Smooth muscle cell (in vitro differentiated cells): ENCODE data around the gene AGBL4. TPM values are rescaled to one million over a fixed set of nuclear protein-coding genes. Genes with fewer than 3 reads are reported as not detected.

Experiments used
- DNase-seq: peaks from one replicate; lab custom pipeline; 2025; ENCODE audit not compliant: unreplicated experiment; lab: John Stamatoyannopoulos, UW
- H2AFZ ChIP-seq: fragments of 200-600 bp; sonication (generic); 2 replicates; pipeline ENCODE4 v1.6.0; 2016; ENCODE audit warnings: antibody characterized with exemption, low read depth, mild to moderate bottlenecking
- H3F3A ChIP-seq: fragments of 200-600 bp; sonication (generic); 2 replicates; pipeline ENCODE4 v1.6.0; 2017; ENCODE audit warnings: antibody characterized with exemption, low read depth
- H3K27ac ChIP-seq: fragments of 200-600 bp; sonication (generic); 2 replicates; pipeline ENCODE4 v1.5.1; 2016; ENCODE audit warnings: low read depth, mild to moderate bottlenecking
- H3K27me3 ChIP-seq: fragments of 200-600 bp; sonication (generic); 2 replicates; pipeline ENCODE4 v1.6.1; 2016; ENCODE audit warnings: low read depth, mild to moderate bottlenecking
- H3K36me3 ChIP-seq: fragments of 200-600 bp; sonication (generic); 2 replicates; pipeline ENCODE4 v1.5.1; 2016; ENCODE audit warnings: low read depth
- H3K4me1 ChIP-seq: fragments of 200-600 bp; sonication (generic); 2 replicates; pipeline ENCODE4 v1.5.1; 2016; ENCODE audit warnings: low read depth
- H3K4me2 ChIP-seq: fragments of 200-600 bp; sonication (generic); 2 replicates; pipeline ENCODE4 v1.6.0; 2016; ENCODE audit warnings: mild to moderate bottlenecking
- H3K4me3 ChIP-seq: fragments of 200-600 bp; sonication (generic); 2 replicates; pipeline ENCODE4 v1.5.1; 2016; ENCODE audit warnings: mild to moderate bottlenecking
- H3K79me2 ChIP-seq: fragments of 200-600 bp; sonication (generic); 2 replicates; pipeline ENCODE4 v1.6.0; 2016; ENCODE audit warnings: low read depth, mild to moderate bottlenecking
- H3K9ac ChIP-seq: fragments of 200-600 bp; sonication (generic); 2 replicates; pipeline ENCODE4 v1.6.0; 2016; ENCODE audit warnings: low read depth
- H3K9me3 ChIP-seq: fragments of 200-600 bp; sonication (generic); replicated peaks from 2 replicates; pipeline ENCODE4 v1.5.1; 2016; ENCODE audit warnings: low read depth
- H4K20me1 ChIP-seq: fragments of 200-600 bp; sonication (generic); 2 replicates; pipeline ENCODE4 v1.6.0; 2016; ENCODE audit warnings: low read depth
- WGBS: methylation state at CpG from one replicate; pipeline ENCODE4 v1.1.7; 2016; ENCODE audit warnings: low lambda C conversion rate; 5-methylcytosine and 5-hydroxymethylcytosine counted together
- polyA plus RNA-seq: library from polyadenylated mRNA; unstranded; fragments of >200 nt; fragmentation: Nextera tagmentation; extraction: Ambion mirVana; gene quantifications from 2 replicates; pipeline ENCODE4 v1.2.1, GENCODE V29; 2016
- total RNA-seq: library from RNA; depleted of rRNA; stranded (reverse); fragments of >200 nt; gene quantifications from 2 replicates; pipeline ENCODE4 v1.2.3, GENCODE V29; 2014
- TF ChIP-seq, protein P1 (sequence below): fragments of 200-600 bp; sonication (generic); IDR thresholded peaks from 2 replicates; pipeline ENCODE4 v1.5.1; 2017; ENCODE audit warnings: borderline replicate concordance, mild to moderate bottlenecking, antibody characterized with exemption; ENCODE audit not compliant: insufficient read depth, poor library complexity, severe bottlenecking

The AGBL4 gene
- total and polyA plus RNA-seq, 2 experiments from 2014 or later, result 0.29 TPM; not detected in 1

DNA sequence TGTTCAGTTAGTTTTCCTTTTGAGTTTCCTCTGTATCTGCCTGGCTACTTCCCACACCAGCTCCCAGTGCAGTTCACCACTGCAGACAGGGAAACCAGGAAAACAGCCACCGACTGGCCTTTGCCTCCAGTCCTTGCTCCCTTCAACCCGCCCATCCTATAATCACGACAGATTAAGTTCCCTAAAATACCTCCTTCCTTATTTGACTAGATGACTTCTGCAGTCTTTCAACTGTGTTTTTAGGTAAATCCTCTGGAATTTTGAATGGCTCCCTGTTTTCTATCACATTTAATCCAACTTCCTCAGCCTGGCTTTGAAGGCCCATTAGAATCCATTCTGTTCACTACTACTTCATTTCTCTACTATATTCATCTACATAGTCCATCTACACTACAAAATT is 1284.7 kb downstream of the AGBL4 start:
- Histone ChIP-seq H3K27ac (no peak overlapping the region), H3K36me3 (no peaks in the 10 kb centered on the region), H4K20me1 (no peaks in the 10 kb centered on the region), H3F3A (no peaks in the 10 kb centered on the region), H3K27me3 (no peaks in the 10 kb centered on the region), H3K4me3 (no peak overlapping the region), H3K9ac (no peak overlapping the region), H3K9me3 (no peaks in the 10 kb centered on the region), H3K4me1 (no peaks in the 10 kb centered on the region), H3K79me2 (no peaks in the 10 kb centered on the region), H2AFZ (no peak overlapping the region), H3K4me2 (peak overlapping the region; percentile 33)
- 12% methylated on average over 3 of the region's 3 CpGs for WGBS
- TF ChIP-seq, protein P1, sequence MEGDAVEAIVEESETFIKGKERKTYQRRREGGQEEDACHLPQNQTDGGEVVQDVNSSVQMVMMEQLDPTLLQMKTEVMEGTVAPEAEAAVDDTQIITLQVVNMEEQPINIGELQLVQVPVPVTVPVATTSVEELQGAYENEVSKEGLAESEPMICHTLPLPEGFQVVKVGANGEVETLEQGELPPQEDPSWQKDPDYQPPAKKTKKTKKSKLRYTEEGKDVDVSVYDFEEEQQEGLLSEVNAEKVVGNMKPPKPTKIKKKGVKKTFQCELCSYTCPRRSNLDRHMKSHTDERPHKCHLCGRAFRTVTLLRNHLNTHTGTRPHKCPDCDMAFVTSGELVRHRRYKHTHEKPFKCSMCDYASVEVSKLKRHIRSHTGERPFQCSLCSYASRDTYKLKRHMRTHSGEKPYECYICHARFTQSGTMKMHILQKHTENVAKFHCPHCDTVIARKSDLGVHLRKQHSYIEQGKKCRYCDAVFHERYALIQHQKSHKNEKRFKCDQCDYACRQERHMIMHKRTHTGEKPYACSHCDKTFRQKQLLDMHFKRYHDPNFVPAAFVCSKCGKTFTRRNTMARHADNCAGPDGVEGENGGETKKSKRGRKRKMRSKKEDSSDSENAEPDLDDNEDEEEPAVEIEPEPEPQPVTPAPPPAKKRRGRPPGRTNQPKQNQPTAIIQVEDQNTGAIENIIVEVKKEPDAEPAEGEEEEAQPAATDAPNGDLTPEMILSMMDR, result no peak
- no peak for DNase-seq

DNA sequence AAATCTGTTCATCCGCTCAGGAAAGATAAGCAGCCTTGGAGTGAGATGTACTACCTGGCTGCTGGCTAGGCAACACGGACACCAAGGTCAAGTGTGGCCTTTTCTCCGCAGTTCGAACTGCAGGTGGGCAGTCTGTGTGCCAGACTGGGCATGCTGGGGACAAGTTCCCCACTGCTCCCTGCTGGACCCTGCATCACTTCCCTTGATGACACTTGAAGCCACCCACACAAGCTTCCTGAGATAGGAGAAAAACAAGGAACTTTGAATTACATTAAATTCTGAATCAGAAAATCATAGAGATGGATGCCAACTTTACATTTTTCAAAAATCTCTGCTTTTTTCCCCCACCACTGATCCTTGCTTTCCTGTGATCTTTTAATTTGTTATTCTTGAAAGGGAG is 1285.4 kb downstream of the AGBL4 start:
- no peak overlapping the region for H3K4me3 ChIP-seq
- DNase-seq, result no peak
- TF ChIP-seq, protein P1, result no peak

DNA sequence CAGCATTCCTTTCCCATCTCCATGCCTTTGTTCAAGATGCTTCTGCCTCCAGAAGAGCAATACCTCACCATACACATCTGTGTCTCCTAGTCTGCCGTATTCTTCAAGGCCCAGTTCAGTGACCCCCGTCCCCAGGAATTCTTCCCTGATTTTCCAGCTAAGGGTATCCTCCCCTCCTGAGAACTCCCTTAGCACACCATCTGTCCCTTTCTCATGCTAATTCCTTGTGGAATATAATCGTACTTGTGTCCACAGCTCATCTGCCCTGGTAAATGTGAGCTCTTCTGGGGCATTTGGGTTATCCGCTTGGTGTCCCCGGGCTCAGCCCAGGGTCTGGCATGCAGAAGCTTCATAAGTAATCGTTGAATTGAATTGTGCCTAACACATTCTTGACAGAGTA is 1288.0 kb downstream of the AGBL4 start:
- no peaks in the 10 kb centered on the region for H3F3A ChIP-seq
- TF ChIP-seq, protein P1, result no peak
- 91% methylated on average over 6 of the region's 6 CpGs for WGBS

More for the DNA sequence above, 1285.4 kb downstream of the AGBL4 start:
- Histone ChIP-seq H2AFZ (no peak overlapping the region), H3K36me3 (no peaks in the 10 kb centered on the region), H3K79me2 (no peaks in the 10 kb centered on the region), H3K9ac (no peak overlapping the region), H3K27me3 (no peaks in the 10 kb centered on the region), H3K27ac (no peak overlapping the region), H3K4me1 (no peaks in the 10 kb centered on the region), H3K4me2 (no peak overlapping the region), H3F3A (no peaks in the 10 kb centered on the region), H4K20me1 (no peaks in the 10 kb centered on the region), H3K9me3 (no peaks in the 10 kb centered on the region)
- 97% methylated on average over 4 of the region's 4 CpGs for WGBS

DNA sequence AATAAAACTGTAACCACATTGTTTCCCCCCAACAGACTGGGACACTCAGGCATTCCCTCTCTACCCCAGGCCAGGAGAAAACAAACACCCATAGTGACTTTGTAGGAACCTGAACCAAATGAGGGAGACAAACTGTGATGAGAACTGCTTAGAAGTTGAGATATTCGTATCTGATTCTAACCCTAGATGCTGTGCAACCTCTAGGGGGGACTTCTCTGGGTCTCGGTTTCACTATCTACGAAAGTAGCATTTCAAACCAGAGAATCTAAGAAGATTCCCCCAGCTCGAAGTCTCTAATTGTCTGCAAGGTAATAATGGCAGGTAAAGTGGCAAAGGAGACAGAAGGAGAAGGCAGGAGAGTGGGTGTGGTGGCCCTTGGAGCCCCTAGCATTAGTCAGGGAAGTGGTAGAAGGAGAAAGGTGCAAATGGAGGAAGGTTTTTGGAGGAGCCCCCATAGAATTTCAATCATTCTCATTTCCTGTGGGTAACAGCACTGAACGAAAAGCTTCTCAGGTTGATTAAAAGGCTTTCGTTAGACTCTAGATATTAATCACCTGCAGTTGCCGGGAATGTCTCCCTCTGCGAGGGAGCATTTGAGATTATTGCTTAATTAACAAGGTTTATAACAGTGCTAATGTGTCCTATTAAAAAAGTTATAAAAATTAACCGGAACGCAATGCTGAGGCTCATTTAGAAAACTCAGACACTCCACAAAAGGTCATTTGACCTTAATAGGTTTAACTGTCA is 1293.4 kb downstream of the AGBL4 start:
- Histone ChIP-seq H3K4me2 (no peak overlapping the region), H2AFZ (no peak overlapping the region), H3K36me3 (no peaks in the 10 kb centered on the region), H3K27ac (no peak overlapping the region), H3F3A (no peaks in the 10 kb centered on the region), H3K27me3 (no peaks in the 10 kb centered on the region), H3K9me3 (no peaks in the 10 kb centered on the region), H3K4me3 (no peak overlapping the region), H3K79me2 (no peaks in the 10 kb centered on the region), H3K4me1 (no peaks in the 10 kb centered on the region), H3K9ac (no peak overlapping the region), H4K20me1 (no peaks in the 10 kb centered on the region)
- DNase-seq, result no peak
- WGBS, result 82% methylated on average over 10 of the region's 10 CpGs
- TF ChIP-seq, protein P1, result no peak

More for the DNA sequence above, 1288.0 kb downstream of the AGBL4 start:
- Histone ChIP-seq H2AFZ (no peak overlapping the region), H3K36me3 (no peaks in the 10 kb centered on the region), H3K9ac (no peak overlapping the region), H3K27ac (no peak overlapping the region), H3K27me3 (no peaks in the 10 kb centered on the region), H3K4me2 (no peak overlapping the region), H4K20me1 (no peaks in the 10 kb centered on the region), H3K4me3 (no peak overlapping the region), H3K79me2 (no peaks in the 10 kb centered on the region), H3K9me3 (no peaks in the 10 kb centered on the region), H3K4me1 (no peaks in the 10 kb centered on the region)
- DNase-seq, result no peak
